GM10266 (cell line): ENCODE data around the gene TMEM25.
"Not testable (repeated sequence)": the region's sequence is repeated elsewhere in the genome, so short reads cannot be mapped to it uniquely, and the experiment has no call there.

ENCODE experiments used
- DNase-seq: peaks from one replicate; pipeline ENCODE4 v3.0.0; 2012; ENCODE audit errors: extremely low spot score
- TF ChIP-seq, protein P1 (sequence below): IDR thresholded peaks from 2 replicates; pipeline ENCODE4 v1.5.1; 2012; ENCODE audit warnings: mild to moderate bottlenecking, low read depth; ENCODE audit not compliant: control insufficient read depth, insufficient read depth; ENCODE audit errors: missing control alignments

Gene TMEM25

DNA sequence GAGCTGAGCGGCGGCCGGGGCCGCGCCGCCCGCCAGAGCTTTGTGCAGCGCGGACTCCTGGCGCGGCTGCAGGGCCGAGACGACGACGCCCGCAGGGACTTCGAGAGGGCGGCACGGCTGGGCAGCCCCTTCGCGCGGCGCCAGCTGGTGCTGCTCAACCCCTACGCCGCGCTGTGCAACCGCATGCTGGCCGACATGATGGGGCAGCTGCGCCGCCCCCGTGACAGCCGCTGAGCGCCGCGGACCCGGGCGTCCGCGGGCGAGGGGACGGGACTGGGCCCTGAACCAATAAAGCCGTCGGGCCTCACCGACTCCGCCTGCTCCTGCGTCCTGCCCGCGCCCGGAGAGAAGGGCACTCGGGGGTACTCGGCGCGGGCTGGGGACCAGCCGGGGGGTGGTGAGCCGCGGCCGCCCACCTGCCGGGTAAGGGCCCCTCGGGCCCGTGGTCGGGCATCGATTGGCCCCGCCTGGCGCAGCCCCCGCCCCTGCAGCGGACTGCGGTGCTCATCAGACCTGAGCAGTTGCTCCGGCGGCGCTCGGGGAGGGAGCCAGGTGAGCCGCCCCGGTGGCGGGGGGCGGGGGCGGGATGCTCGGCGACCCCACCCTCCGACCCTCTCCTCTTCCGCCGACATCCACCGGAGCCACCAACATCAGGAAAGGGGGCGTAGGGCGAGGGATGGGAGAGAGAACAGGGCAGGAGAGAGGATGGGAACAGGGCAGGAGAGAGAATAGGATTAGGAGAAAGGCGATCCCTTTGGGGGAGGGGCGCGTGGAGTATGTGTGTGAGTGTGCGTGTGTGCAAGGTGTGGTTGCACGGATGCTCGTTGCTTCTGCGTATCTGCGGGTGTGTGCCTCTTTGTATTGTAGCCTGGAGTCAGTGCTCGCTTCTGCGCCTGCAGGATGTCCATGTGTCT is at the start of gene TMEM25:
TSS of gene TMEM25 (plus strand) at position 510 of the 914 bp plus-strand sequence. CDS start 610 bp downstream, outside the sequence.
- DNase-seq = peak; percentile 91
- TF ChIP-seq, protein P1, sequence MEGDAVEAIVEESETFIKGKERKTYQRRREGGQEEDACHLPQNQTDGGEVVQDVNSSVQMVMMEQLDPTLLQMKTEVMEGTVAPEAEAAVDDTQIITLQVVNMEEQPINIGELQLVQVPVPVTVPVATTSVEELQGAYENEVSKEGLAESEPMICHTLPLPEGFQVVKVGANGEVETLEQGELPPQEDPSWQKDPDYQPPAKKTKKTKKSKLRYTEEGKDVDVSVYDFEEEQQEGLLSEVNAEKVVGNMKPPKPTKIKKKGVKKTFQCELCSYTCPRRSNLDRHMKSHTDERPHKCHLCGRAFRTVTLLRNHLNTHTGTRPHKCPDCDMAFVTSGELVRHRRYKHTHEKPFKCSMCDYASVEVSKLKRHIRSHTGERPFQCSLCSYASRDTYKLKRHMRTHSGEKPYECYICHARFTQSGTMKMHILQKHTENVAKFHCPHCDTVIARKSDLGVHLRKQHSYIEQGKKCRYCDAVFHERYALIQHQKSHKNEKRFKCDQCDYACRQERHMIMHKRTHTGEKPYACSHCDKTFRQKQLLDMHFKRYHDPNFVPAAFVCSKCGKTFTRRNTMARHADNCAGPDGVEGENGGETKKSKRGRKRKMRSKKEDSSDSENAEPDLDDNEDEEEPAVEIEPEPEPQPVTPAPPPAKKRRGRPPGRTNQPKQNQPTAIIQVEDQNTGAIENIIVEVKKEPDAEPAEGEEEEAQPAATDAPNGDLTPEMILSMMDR = no peak

DNA sequence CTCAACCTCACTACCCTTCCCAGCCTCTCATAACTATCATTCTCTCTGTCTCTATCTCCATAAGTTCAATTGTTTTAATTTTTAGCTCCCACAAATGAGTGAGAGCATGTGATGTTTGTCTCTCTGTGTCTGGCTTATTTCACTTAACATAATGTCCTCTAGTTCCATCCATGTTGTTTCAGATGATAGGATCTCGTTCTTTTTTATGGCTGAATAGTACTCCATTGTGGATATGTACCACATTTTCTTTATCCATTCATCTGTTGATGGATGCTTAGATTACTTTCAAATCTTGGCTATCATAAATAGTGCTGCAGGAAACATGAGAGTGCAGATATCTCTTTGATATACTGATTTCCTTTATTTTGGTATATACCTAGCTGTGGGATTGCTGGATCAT is 49.8 kb upstream of the TMEM25 start:
- DNase-seq = not testable (repeated sequence)

DNA sequence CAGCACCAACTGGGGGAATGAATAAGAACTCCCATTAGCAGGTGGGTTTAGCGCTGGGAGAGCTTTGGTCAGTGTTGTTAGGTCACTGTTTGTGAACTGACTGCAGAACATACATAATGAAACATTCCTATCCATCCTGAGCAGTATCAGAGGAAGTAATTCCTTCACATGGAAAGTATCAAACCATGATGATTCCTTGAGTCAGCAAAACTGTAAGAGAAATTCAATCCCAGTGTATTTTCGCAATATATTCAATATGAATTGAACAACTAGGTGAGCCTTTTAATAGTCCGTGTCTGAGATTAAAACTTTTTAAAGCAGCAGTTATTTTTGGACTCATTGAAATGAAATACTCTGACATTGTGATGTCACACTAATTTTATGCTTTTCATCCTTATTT is 46.6 kb upstream of the TMEM25 start:
- DNase-seq = no peak
- TF ChIP-seq, protein P1 = no peak

DNA sequence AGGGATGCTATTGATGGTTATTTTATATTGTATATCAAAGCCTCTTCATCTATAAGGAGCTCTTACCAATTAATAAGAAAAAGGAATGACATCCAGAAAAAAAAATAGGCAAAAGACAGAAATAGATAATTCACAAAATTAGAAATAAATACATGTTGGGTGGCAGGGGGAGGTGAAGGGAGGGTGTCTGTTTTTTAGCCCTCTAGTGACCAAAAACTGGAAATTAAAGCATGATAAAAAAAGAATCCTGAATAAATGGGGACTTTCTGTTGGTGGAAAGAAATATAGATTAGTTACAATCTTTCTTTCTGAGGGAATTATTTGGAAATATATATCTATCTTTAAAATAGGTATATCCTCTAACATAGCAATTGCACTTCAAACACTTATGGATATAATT is 45.7 kb upstream of the TMEM25 start:
- TF ChIP-seq, protein P1 = no peak
- DNase-seq = no peak

DNA sequence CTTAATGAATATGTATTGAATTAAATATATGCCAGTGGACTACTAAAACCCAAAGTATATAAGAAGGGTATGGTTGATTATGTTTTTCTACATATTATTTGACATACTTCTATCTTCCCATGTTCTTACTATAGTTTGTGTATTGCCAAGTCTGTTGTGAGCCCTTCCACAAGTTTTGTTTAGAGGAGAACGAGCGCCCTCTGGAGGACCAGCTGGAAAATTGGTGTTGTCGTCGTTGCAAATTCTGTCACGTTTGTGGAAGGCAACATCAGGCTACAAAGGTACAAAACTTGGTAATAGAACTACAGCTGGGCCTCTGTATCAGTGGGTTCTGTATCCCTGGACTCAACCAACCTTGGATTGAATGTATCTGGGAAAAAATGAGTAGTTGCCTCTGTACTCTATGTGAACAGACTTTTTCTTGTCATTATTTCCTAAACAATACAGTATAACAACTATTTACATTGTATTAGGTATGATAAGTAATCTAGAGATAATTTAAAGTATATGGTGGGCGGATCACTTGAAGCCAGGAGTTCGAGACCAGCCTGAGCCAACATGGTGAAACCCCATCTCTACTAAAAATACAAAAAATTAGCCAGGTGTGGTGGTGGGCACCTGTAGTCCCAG is 42.4 kb upstream of the TMEM25 start:
- DNase-seq = peak; percentile 77
- TF ChIP-seq, protein P1 = peak; percentile 83

DNA sequence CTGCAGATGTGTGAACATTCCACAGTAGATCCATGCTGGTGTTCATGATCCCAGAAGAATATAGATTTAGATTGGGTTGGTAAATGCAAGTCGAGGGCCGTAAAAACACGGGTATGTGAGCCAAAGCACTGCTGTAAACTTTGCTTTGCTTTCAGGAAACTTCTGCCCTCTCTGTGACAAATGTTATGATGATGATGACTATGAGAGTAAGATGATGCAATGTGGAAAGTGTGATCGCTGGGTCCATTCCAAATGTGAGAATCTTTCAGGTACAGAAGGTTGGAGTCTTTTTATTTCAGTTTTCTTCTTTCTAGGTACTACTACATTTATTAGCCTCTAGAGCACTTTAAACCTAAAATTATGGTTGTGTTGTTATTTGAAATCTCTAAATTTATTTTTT is 40.0 kb upstream of the TMEM25 start:
- TF ChIP-seq, protein P1 = no peak
- no peak for DNase-seq

DNA sequence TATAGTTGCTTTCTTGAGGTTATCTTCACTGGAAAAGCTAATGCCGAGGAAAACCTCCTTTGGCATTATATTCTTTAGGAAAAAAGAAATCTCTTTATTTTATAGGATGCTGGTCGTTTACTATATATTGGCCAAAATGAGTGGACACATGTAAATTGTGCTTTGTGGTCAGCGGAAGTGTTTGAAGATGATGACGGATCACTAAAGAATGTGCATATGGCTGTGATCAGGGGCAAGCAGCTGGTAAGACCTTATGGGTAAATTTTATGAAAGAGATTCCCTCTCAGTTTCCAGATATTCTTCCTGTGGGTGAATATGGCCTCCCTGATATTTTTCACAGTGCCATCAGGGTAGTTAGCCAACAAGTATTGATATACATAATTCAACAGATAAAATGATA is 33.2 kb upstream of the TMEM25 start:
- TF ChIP-seq, protein P1 = no peak
- no peak for DNase-seq
